Liver (tissue), 3 donors: Measurements from ENCODE around the gene S100A5.

ENCODE experiments used
- ATF3 ChIP-seq: IDR thresholded peaks from 2 replicates; pipeline ENCODE4 v1.6.1; 2016; ENCODE audit warnings: antibody characterized with exemption
- CTCF ChIP-seq: fragments of 150-350 bp; IDR thresholded peaks from 2 replicates; pipeline ENCODE4 v1.5.1; 2017; ENCODE audit warnings: improper control_type of control experiment, low read depth, low read length; ENCODE audit not compliant: missing input control
- EGR1 ChIP-seq, 2 donors: IDR thresholded peaks; 2 replicates each; pipeline ENCODE4 v1.6.1; 2016 to 2018; ENCODE audit warnings: antibody characterized with exemption in 2 of 2, low read depth in 2 of 2
- HNF4A ChIP-seq, 2 donors: conservative IDR thresholded peaks; 2 replicates each; pipeline ENCODE4 v1.6.1; 2016; ENCODE audit warnings: antibody characterized with exemption in 2 of 2, mild to moderate bottlenecking in 2 of 2
- HNF4G ChIP-seq: IDR thresholded peaks from 2 replicates; pipeline ENCODE4 v1.6.1; 2016; ENCODE audit warnings: antibody characterized with exemption
- JUND ChIP-seq, 2 donors: IDR thresholded peaks; 2 replicates each; pipeline ENCODE4 v1.6.1; 2016; ENCODE audit warnings: antibody characterized with exemption in 2 of 2
- MAX ChIP-seq: IDR thresholded peaks from 2 replicates; pipeline ENCODE4 v1.6.1; 2016; ENCODE audit warnings: antibody characterized with exemption
- RAD21 ChIP-seq, 2 donors: IDR thresholded peaks; 2 replicates each; pipeline ENCODE4 v1.6.1; 2016; ENCODE audit warnings: antibody characterized with exemption in 2 of 2, mild to moderate bottlenecking in 2 of 2
- REST ChIP-seq: IDR thresholded peaks from 2 replicates; pipeline ENCODE4 v1.6.1; 2016; ENCODE audit warnings: antibody characterized with exemption, mild to moderate bottlenecking
- RXRA ChIP-seq, 2 donors: IDR thresholded peaks; 2 replicates each; pipeline ENCODE4 v1.6.1; 2017 to 2018; ENCODE audit warnings: antibody characterized with exemption in 2 of 2, mild to moderate bottlenecking in 1 of 2
- SP1 ChIP-seq: IDR thresholded peaks from 2 replicates; pipeline ENCODE4 v1.6.1; 2018; ENCODE audit warnings: antibody characterized with exemption, mild to moderate bottlenecking
- YY1 ChIP-seq: IDR thresholded peaks from 2 replicates; pipeline ENCODE4 v1.6.1; 2016; ENCODE audit warnings: antibody characterized with exemption, mild to moderate bottlenecking
- ZBTB33 ChIP-seq: IDR thresholded peaks from 2 replicates; pipeline ENCODE4 v1.6.1; 2016; ENCODE audit warnings: antibody characterized with exemption
- donor health status: healthy.
- donor health status: healthy.

GRCh38 chr1:153534925-153535241, 5.9 kb downstream of the S100A5 start:
- TF ChIP-seq REST = no peak
- no peak for TF ChIP-seq CTCF
- no peak for TF ChIP-seq ZBTB33
- TF ChIP-seq HNF4A (conservative IDR thresholded peaks at IDR 0.05) = no peak
- TF ChIP-seq MAX = no peak
- TF ChIP-seq ATF3 = no peak
- TF ChIP-seq SP1 = no peak
- no peak for TF ChIP-seq JUND (IDR thresholded peaks at IDR 0.05)
- TF ChIP-seq YY1 = no peak
- no peak for TF ChIP-seq RAD21 (IDR thresholded peaks at IDR 0.05)
- TF ChIP-seq RXRA (IDR thresholded peaks at IDR 0.05) = no peak
- no peak for TF ChIP-seq EGR1 (IDR thresholded peaks at IDR 0.05; ENCODE audit: low read depth in 2 of 2)
- no peak for TF ChIP-seq HNF4G
